DND-41 (cell line): ENCODE results near the gene FHIT.

Experiments
- ATAC-seq: fragments of 200-7000 bp; cut with Tn5 transposase; 3 replicates; pipeline ENCODE4 v1.9.1; 2021; ENCODE audit warnings: low read depth; ENCODE audit not compliant: insufficient read depth
- DNase-seq: peaks from one replicate; pipeline ENCODE4 v3.0.0-alpha.2; 2020
- H2AFZ ChIP-seq: 2 replicates; pipeline ENCODE4 v1.6.0; 2012; ENCODE audit warnings: low read depth, low read length
- H3K27ac ChIP-seq: 2 replicates; pipeline ENCODE4 v1.5.1; 2012; ENCODE audit warnings: low read length, inconsistent platforms
- H3K27me3 ChIP-seq: fragments of 200-600 bp; sonication (generic); 2 replicates; pipeline ENCODE4 v1.6.0; 2012; ENCODE audit warnings: low read length, mild to moderate bottlenecking, inconsistent platforms; ENCODE audit not compliant: insufficient read depth, poor library complexity
- H3K36me3 ChIP-seq: 2 replicates; pipeline ENCODE4 v1.5.1; 2012; ENCODE audit warnings: low read length, inconsistent platforms; ENCODE audit not compliant: insufficient read depth
- H3K4me1 ChIP-seq: 2 replicates; pipeline ENCODE4 v1.5.1; 2012; ENCODE audit warnings: mild to moderate bottlenecking, low read length; ENCODE audit not compliant: insufficient read depth
- H3K4me2 ChIP-seq: 2 replicates; pipeline ENCODE4 v1.6.0; 2012; ENCODE audit warnings: mild to moderate bottlenecking, moderate library complexity, low read length, inconsistent platforms; ENCODE audit not compliant: insufficient read depth
- H3K4me3 ChIP-seq, 2 experiments: fragments of 200-600 bp in 1 of 2; shearing (Covaris generic) in 1 of 2; 2 replicates each; pipeline ENCODE4 v1.5.1; 2012 to 2016; ENCODE audit warnings: inconsistent platforms in 2 of 2, low read length in 2 of 2, mild to moderate bottlenecking in 2 of 2, low read depth in 1 of 2, moderate library complexity in 1 of 2
- H3K79me2 ChIP-seq: 2 replicates; pipeline ENCODE4 v1.6.0; 2012; ENCODE audit warnings: low read length, inconsistent platforms; ENCODE audit not compliant: insufficient read depth
- H3K9ac ChIP-seq: 2 replicates; pipeline ENCODE4 v1.6.0; 2012; ENCODE audit warnings: low read depth, mild to moderate bottlenecking, inconsistent platforms, low read length, moderate library complexity
- H3K9me3 ChIP-seq: 2 replicates; pipeline ENCODE4 v1.5.1; 2012; ENCODE audit warnings: low read length, moderate library complexity, mild to moderate bottlenecking, inconsistent platforms; ENCODE audit not compliant: insufficient read depth, severe bottlenecking
- H4K20me1 ChIP-seq: 2 replicates; pipeline ENCODE4 v1.6.0; 2012; ENCODE audit warnings: low read length; ENCODE audit not compliant: insufficient read depth
- CTCF ChIP-seq: IDR thresholded peaks from 2 replicates; pipeline ENCODE4 v1.5.1; 2012; ENCODE audit warnings: borderline replicate concordance, low read length, moderate library complexity, mild to moderate bottlenecking; ENCODE audit not compliant: poor library complexity, severe bottlenecking; ENCODE audit errors: extremely low read depth
- EZH2 ChIP-seq: IDR thresholded peaks from 3 replicates; pipeline ENCODE4 v1.6.1; 2012; ENCODE audit warnings: borderline replicate concordance, low read depth, mild to moderate bottlenecking, moderate library complexity, low read length, inconsistent platforms; ENCODE audit not compliant: severe bottlenecking

FHIT gene

GRCh38 chr3:60826511-60826910 is 424.7 kb downstream of the FHIT start:
- Histone ChIP-seq H3K4me1 (no peaks in the 10 kb centered on the region), H3K79me2 (no peaks in the 10 kb centered on the region), H4K20me1 (no peaks in the 10 kb centered on the region), H3K4me3 (no peak overlapping the region), H3K9ac (no peak overlapping the region), H3K4me2 (no peak overlapping the region), H3K9me3 (no peaks in the 10 kb centered on the region), H3K36me3 (no peaks in the 10 kb centered on the region), H3K27me3 (no peaks in the 10 kb centered on the region), H2AFZ (no peak overlapping the region), H3K27ac (no peak overlapping the region)
- no peak for ATAC-seq
- no peak for TF ChIP-seq CTCF
- no peak for TF ChIP-seq EZH2
- no peak for DNase-seq

- H2AFZ ChIP-seq = no peak overlapping the region
- no peak overlapping the region for H3K4me3 ChIP-seq
- H3K9me3 ChIP-seq = no peaks in the 10 kb centered on the region
- H3K4me1 ChIP-seq = no peaks in the 10 kb centered on the region
- no peak overlapping the region for H3K4me2 ChIP-seq
- H3K36me3 ChIP-seq = no peaks in the 10 kb centered on the region
- H3K9ac ChIP-seq = no peak overlapping the region
- no peaks in the 10 kb centered on the region for H3K27me3 ChIP-seq
- no peaks in the 10 kb centered on the region for H3K79me2 ChIP-seq
- no peaks in the 10 kb centered on the region for H4K20me1 ChIP-seq
- no peak overlapping the region for H3K27ac ChIP-seq
- ATAC-seq (no peak), DNase-seq (no peak)
- TF ChIP-seq EZH2 (no peak), CTCF (no peak)
Observed at GRCh38 chr3:60812502-60812901, 438.8 kb downstream of the FHIT start.

GRCh38 chr3:60810881-60811280 is 440.4 kb downstream of the FHIT start:
- Histone ChIP-seq H4K20me1 (no peaks in the 10 kb centered on the region), H3K27me3 (no peaks in the 10 kb centered on the region), H3K79me2 (no peaks in the 10 kb centered on the region), H3K4me1 (no peaks in the 10 kb centered on the region), H2AFZ (no peak overlapping the region), H3K36me3 (no peaks in the 10 kb centered on the region), H3K9ac (no peak overlapping the region), H3K4me3 (no peak overlapping the region), H3K9me3 (no peaks in the 10 kb centered on the region), H3K4me2 (no peak overlapping the region), H3K27ac (no peak overlapping the region)
- DNase-seq (no peak), ATAC-seq (no peak)
- TF ChIP-seq CTCF (no peak), EZH2 (no peak)
